Karpas-422 (cell line): ENCODE results near the gene BDP1. TPM values are rescaled to one million over a fixed set of nuclear protein-coding genes. Genes with fewer than 3 reads are reported as not detected.
A peak's percentile ranks its signal among the peaks of the same experiment; 100 is the strongest.
"Not testable (repeated sequence)": the region's sequence is repeated elsewhere in the genome, so short reads cannot be mapped to it uniquely, and the experiment has no call there.

Source experiments
- DNase-seq: peaks from one replicate; pipeline ENCODE4 v3.0.0-alpha.2; 2015
- H2AFZ ChIP-seq: fragments of 200-600 bp; sonication (generic); 2 replicates; pipeline ENCODE4 v1.6.1; 2014; ENCODE audit warnings: antibody characterized with exemption, low read length, mixed read lengths
- H3K27ac ChIP-seq: fragments of 200-600 bp; sonication (generic); 2 replicates; pipeline ENCODE4 v1.5.1; 2014; ENCODE audit warnings: mild to moderate bottlenecking, low read length, moderate library complexity
- H3K27me3 ChIP-seq: fragments of 200-600 bp; sonication (generic); 2 replicates; pipeline ENCODE4 v1.6.1; 2014; ENCODE audit warnings: low read length, mixed read lengths
- H3K36me3 ChIP-seq: fragments of 200-600 bp; sonication (generic); 2 replicates; pipeline ENCODE4 v1.6.1; 2014; ENCODE audit warnings: low read length, mixed read lengths; ENCODE audit not compliant: insufficient read depth
- H3K4me1 ChIP-seq: fragments of 200-600 bp; sonication (generic); 2 replicates; pipeline ENCODE4 v1.6.1; 2014; ENCODE audit warnings: mild to moderate bottlenecking, low read length, mixed read lengths
- H3K4me2 ChIP-seq: fragments of 200-600 bp; sonication (generic); 2 replicates; pipeline ENCODE4 v1.6.1; 2014; ENCODE audit warnings: low read length, low read depth, mild to moderate bottlenecking; ENCODE audit not compliant: poor library complexity, severe bottlenecking
- H3K4me3 ChIP-seq: fragments of 200-600 bp; sonication (generic); 2 replicates; pipeline ENCODE4 v1.5.1; 2014; ENCODE audit warnings: mild to moderate bottlenecking, antibody characterized with exemption, low read length, mixed read lengths
- H3K79me2 ChIP-seq: fragments of 200-600 bp; sonication (generic); 2 replicates; pipeline ENCODE4 v1.6.1; 2014; ENCODE audit warnings: mild to moderate bottlenecking, low read length, mixed read lengths
- H3K9ac ChIP-seq: fragments of 200-600 bp; sonication (generic); 2 replicates; pipeline ENCODE4 v1.6.0; 2014; ENCODE audit warnings: low read length
- H3K9me2 ChIP-seq: fragments of 200-600 bp; sonication (generic), shearing (Covaris generic); replicated peaks from 2 replicates; pipeline ENCODE4 v1.6.0; 2014; ENCODE audit warnings: mild to moderate bottlenecking, low read length, moderate library complexity; ENCODE audit not compliant: insufficient read depth
- H3K9me3 ChIP-seq: fragments of 300-700, 200-600 bp; sonication (generic); 2 replicates; pipeline ENCODE4 v1.6.1; 2014; ENCODE audit warnings: low read length, mixed read lengths
- H4K20me1 ChIP-seq: fragments of 200-600 bp; sonication (generic); 2 replicates; pipeline ENCODE4 v1.6.1; 2014; ENCODE audit warnings: mild to moderate bottlenecking, antibody characterized with exemption, low read length, low read depth; ENCODE audit not compliant: insufficient read depth
- small RNA-seq: library from RNA; depleted of rRNA; stranded (forward); fragments of <200 nt; gene quantifications from one replicate; pipeline ENCODE3, GENCODE V24; 2014
- total RNA-seq: library from RNA; depleted of rRNA; stranded (reverse); fragments of >200 nt; shearing (Covaris generic); gene quantifications from 2 replicates; pipeline ENCODE4 v1.2.3, GENCODE V29; 2014; ENCODE audit warnings: low replicate concordance; rRNA removed

Gene BDP1
- total RNA-seq, 1 experiment from 2014 or later = 42.5 TPM

DNA sequence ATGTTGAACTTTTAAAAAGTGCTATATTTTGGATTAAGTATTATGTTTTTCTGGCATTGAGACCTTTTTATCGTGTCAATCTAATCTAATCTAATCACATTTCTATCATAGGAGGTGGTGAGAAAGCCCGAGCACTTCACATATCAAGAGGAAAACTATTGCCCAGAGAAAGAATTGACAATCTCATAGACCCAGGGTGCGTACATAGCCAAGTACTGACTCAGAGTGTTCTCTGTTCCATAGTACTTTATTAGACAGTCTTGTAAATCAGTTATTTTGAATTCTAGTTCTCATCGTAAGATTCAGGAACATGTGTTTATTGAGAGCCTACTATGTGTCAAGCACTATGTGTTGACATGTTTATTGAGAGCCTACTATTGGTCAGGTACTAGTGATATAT lies 140.7 kb downstream of the BDP1 start:
- no peak for DNase-seq
- no peaks in the 10 kb centered on the region for H4K20me1 ChIP-seq
- no peaks in the 10 kb centered on the region for H3K27me3 ChIP-seq
- no peaks in the 10 kb centered on the region for H3K9me3 ChIP-seq
- no peak overlapping the region for H3K4me2 ChIP-seq
- no peaks in the 10 kb centered on the region for H3K9me2 ChIP-seq
- peaks cover 33% of the 10 kb centered on the region; the same call in 1 of the 2 replicates for H3K36me3 ChIP-seq
- H2AFZ ChIP-seq = no peak overlapping the region
- H3K79me2 ChIP-seq = peaks cover 37% of the 10 kb centered on the region
- no peak overlapping the region for H3K4me3 ChIP-seq
- no peak overlapping the region for H3K9ac ChIP-seq
- no peak overlapping the region for H3K27ac ChIP-seq
- H3K4me1 ChIP-seq = no peaks in the 10 kb centered on the region

DNA sequence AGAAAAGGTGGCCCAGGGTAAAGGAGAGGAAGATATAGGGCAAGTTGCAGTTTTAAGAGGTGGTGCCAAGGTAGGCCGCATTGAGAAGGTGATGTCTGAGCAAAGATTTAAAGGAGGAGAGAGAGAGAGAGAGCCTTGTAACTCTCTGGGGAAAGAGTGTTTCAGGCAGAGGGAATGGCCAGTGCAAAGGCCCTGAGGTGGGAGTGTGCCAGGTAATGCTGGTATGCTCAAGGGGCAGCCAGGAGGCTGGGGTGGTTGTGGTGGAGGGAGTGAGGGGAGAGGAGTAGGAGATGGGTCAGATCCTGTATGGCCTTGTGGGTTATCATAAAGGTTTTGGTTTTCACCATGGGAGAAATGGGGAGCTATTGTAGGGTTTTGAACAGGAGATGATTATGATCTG lies 141.6 kb downstream of the BDP1 start:
- H3K4me2 ChIP-seq = no peak overlapping the region
- DNase-seq = no peak
- H3K27me3 ChIP-seq = no peaks in the 10 kb centered on the region
- H3K36me3 ChIP-seq = peaks cover 42% of the 10 kb centered on the region
- no peak overlapping the region for H3K27ac ChIP-seq
- no peak overlapping the region for H3K4me3 ChIP-seq
- H3K4me1 ChIP-seq = no peaks in the 10 kb centered on the region
- no peak overlapping the region for H3K9ac ChIP-seq
- peaks cover 37% of the 10 kb centered on the region for H3K79me2 ChIP-seq
- H2AFZ ChIP-seq = no peak overlapping the region
- no peaks in the 10 kb centered on the region for H3K9me3 ChIP-seq
- H3K9me2 ChIP-seq = no peaks in the 10 kb centered on the region
- H4K20me1 ChIP-seq = no peaks in the 10 kb centered on the region

DNA sequence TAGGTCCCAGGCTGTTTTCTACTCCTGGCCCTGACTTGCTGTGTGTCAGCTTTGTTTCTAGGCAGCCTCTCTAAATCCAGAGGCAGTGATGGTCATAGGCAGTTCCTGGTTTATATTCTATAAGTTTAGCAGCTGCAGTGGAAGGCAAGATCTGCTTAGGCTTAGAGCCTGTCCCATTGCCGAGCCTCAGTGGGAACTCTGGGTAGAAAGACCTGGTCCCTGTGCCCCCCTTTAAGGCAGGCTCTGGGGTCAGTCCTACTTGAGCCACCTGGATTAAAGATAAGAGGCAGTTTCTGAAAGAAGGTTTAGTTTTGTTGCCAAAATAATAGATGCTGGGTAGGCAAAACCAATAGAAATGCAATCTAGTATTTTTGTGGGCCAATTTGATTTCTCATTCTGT lies 145.3 kb downstream of the BDP1 start:
- no peak overlapping the region for H3K27ac ChIP-seq
- H3K9me3 ChIP-seq = no peaks in the 10 kb centered on the region
- no peaks in the 10 kb centered on the region for H3K4me1 ChIP-seq

DNA sequence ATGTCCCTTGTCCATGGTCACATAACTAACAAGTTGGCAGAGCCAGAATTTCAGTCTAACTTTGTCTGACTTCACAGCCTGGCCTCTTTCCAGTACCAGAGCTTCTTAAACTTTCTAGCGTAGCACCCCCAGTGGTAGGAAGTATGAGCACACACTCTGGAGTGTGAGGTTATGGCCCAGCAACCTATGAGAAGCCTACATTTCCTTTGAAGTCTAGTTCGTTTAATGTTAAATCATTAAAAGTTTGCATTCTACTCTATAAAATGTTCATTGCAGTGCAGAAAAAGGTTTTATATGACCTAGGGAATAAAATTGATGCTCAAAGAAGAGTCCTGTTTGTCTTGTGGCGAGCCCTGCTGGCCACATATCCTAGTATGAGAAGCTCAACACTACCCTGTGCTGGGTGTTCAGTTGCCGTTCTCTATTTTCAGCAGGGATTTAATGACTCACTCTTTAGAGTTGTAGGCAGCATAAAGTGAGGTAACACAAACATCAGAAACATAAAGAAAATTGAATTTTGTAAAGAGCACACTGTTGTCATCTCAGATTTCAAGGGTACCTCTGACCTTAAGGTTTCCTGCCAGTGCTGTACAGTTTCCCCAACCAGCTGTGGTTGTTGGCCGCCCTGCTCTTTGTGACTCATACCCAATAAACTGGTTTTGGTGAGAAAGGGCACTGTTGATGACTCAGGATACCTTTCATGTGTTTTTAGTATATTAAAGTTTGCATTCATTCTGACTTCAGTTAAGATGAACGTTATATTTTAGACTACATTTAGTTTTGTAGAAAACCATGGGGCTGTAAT lies 146.0 kb downstream of the BDP1 start:
- Histone ChIP-seq H3K4me2 (no peak overlapping the region), H3K9me3 (no peaks in the 10 kb centered on the region), H3K36me3 (peaks cover 49% of the 10 kb centered on the region), H3K4me1 (no peaks in the 10 kb centered on the region), H2AFZ (no peak overlapping the region), H3K9ac (no peak overlapping the region), H3K4me3 (no peak overlapping the region), H3K27me3 (no peaks in the 10 kb centered on the region), H3K9me2 (no peaks in the 10 kb centered on the region), H4K20me1 (no peaks in the 10 kb centered on the region), H3K27ac (no peak overlapping the region), H3K79me2 (peaks cover 28% of the 10 kb centered on the region)
- peak; percentile 84 for DNase-seq

More for the DNA sequence above, 145.3 kb downstream of the BDP1 start:
- DNase-seq = no peak
- no peak overlapping the region for H2AFZ ChIP-seq
- no peak overlapping the region for H3K9ac ChIP-seq
- no peak overlapping the region for H3K4me3 ChIP-seq
- no peaks in the 10 kb centered on the region for H3K9me2 ChIP-seq
- H3K4me2 ChIP-seq = no peak overlapping the region
- H3K27me3 ChIP-seq = no peaks in the 10 kb centered on the region
- H3K36me3 ChIP-seq = peaks cover 56% of the 10 kb centered on the region
- peaks cover 32% of the 10 kb centered on the region for H3K79me2 ChIP-seq
- H4K20me1 ChIP-seq = no peaks in the 10 kb centered on the region

DNA sequence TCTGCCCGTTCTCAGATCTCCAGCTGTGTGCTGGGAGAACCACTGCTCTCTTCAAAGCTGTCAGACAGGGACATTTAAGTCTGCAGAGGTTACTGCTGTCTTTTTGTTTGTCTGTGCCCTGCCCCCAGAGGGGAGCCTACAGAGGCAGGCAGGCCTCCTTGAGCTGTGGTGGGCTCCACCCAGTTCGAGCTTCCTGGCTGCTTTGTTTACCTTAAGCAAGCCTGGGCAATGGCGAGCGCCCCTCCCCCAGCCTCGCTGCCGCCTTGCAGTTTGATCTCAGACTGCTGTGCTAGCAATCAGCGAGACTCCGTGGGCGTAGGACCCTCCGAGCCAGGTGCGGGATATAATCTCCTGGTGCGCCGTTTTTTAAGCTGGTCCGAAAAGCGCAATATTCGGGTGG lies 154.5 kb downstream of the BDP1 start:
- H3K36me3 ChIP-seq = peaks cover 11% of the 10 kb centered on the region; the same call in 1 of the 2 replicates
- not testable (repeated sequence) for H3K9me3 ChIP-seq, H3K4me3 ChIP-seq, H3K4me2 ChIP-seq, H4K20me1 ChIP-seq, H2AFZ ChIP-seq, H3K27ac ChIP-seq, H3K9me2 ChIP-seq, DNase-seq, H3K27me3 ChIP-seq, H3K9ac ChIP-seq, H3K4me1 ChIP-seq
- peaks cover 19% of the 10 kb centered on the region for H3K79me2 ChIP-seq

DNA sequence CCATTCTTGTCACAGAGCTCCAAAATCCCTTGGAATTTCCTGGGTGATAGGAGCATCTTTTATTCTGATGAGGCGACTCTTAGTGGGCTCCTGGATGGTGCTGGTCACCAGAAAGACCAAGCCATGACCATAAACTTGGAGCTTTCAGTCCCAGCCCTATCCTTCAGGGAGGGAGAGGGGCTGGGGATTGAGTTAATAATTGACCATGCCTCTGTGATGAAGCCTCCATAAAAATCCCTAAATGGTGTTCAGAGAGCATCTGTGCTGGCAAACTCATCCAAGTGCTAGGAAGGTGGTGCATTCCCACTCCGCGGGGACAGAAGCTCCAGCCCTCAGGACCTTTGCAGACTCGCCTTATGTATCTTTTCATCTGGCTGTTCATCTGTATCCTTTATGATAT lies 160.4 kb downstream of the BDP1 start:
- no peaks in the 10 kb centered on the region for H3K4me1 ChIP-seq
- H3K4me3 ChIP-seq = no peak overlapping the region
- no peak overlapping the region for H3K27ac ChIP-seq
- H3K27me3 ChIP-seq = no peaks in the 10 kb centered on the region
- no peaks in the 10 kb centered on the region for H3K9me2 ChIP-seq
- peaks cover 67% of the 10 kb centered on the region for H3K79me2 ChIP-seq
- H3K9ac ChIP-seq = no peak overlapping the region
- no peak overlapping the region for H3K4me2 ChIP-seq
- H2AFZ ChIP-seq = no peak overlapping the region
- no peak for DNase-seq
- no peaks in the 10 kb centered on the region for H3K9me3 ChIP-seq
- 0 out of 2 replicates have a peak, but pooled peaks cover 3% of the 10 kb centered on the region for H4K20me1 ChIP-seq
- H3K36me3 ChIP-seq = peaks cover 29% of the 10 kb centered on the region; the same call in 1 of the 2 replicates

Small RNAs within 50 kb of the gene (small RNA-seq; reads per million reads assigned to genes)
- gene HMGN1P12 = not detected

Other genes starting within 250 kb of the BDP1 start
- gene MCCC2, start 131.7 kb downstream of the BDP1 start, total RNA-seq = 53.0 and 56.6 TPM in 2 replicates